Measurements from ENCODE around the gene C1orf159. TPM values are rescaled to one million over a fixed set of nuclear protein-coding genes. Genes with fewer than 3 reads are reported as not detected.
A peak's percentile ranks its signal among the peaks of the same experiment; 100 is the strongest.

The C1orf159 gene
- 49.9 and 52.4 TPM in 2 replicates for total RNA-seq (2013; cell fraction: nucleolus; rRNA removed)
- total RNA-seq (2014; rRNA removed) (12.2 and 16.8 TPM in 2 replicates), total RNA-seq (2014; rRNA removed; fragmentation: Illumina TruSeq; extraction: Trizol) (2.3 and 3.0 TPM in 2 replicates), total RNA-seq (2021) (15.5 and 18.7 TPM in 2 replicates), polyA plus RNA-seq (2011; rRNA removed) (1.9 and 5.1 TPM in 2 replicates), polyA plus RNA-seq (2014; fragmentation: Illumina TruSeq; extraction: Trizol) (0.24 and 1.3 TPM in 2 replicates), polyA plus RNA-seq (2014; fragmentation: Nextera tagmentation; extraction: Ambion mirVana) (under 1 TPM; 0.11 to 0.44 TPM), polyA plus RNA-seq (2014; rRNA removed) (23.4 TPM in 2 replicates), polyA plus RNA-seq (2016; fragmentation: Nextera tagmentation; extraction: Ambion mirVana) (10 to 100 TPM; 10.9 to 12.1 TPM), polyA minus RNA-seq (2011; rRNA and poly(A)+ RNA removed) (2.0 and 6.2 TPM in 2 replicates), Bru-seq, nascent RNA (percentile 60 among the genes with signal in this experiment), BruChase-seq, experiment 1, labeled RNA remaining after a 6-hour chase (percentile 78 among the genes with signal in this experiment), BruChase-seq, experiment 2, labeled RNA remaining after a 2-hour chase (percentile 74 among the genes with signal in this experiment)
- 3.3 TPM for polyA plus RNA-seq (2011; ENCODE audit: low read depth)
- polyA plus RNA-seq (2011; cell fraction: cytosol; rRNA removed), result 7.7 and 14.7 TPM in 2 replicates
- 75.7 and 94.5 TPM in 2 replicates for polyA plus RNA-seq (2011; cell fraction: nucleus; rRNA removed)
- polyA plus RNA-seq (2012), result 8.7 and 10.2 TPM in 2 replicates
- polyA minus RNA-seq (2011; cell fraction: cytosol; rRNA and poly(A)+ RNA removed), result 4.1 and 5.5 TPM in 2 replicates
- 12.5 and 19.2 TPM in 2 replicates for polyA minus RNA-seq (2011; cell fraction: nucleus; rRNA and poly(A)+ RNA removed)
- long read RNA-seq, experiment 1, partial matches to known transcripts, result 2 of 9 reads
- long read RNA-seq, experiment 1, other reads (novel, unspliced or antisense), result 4 of 9 reads
- long read RNA-seq, experiment 2, partial matches to known transcripts, result 0 of 5 reads
- long read RNA-seq, experiment 2, other reads (novel, unspliced or antisense), result 3 of 5 reads

- intact Hi-C loops (cut with micrococcal nuclease; ENCODE audit: unreplicated experiment), result loop anchor here (5.0 kb wide), 1 partner anchor 191 kb away; the partner anchor contains the start of genes ACAP3 and PUSL1
- Histone ChIP-seq H2AFZ (ENCODE audit: control insufficient read depth, low read depth, low read length) (peak within 1 kb of the TSS; percentile 72), H3K4me1 (ENCODE audit: control insufficient read depth, insufficient read depth, low read length) (no peaks in the 10 kb centered on the region; the same call in 1 of the 2 replicates), H3K27me3 (replicated peaks in 1 of 2; ENCODE audit: control insufficient read depth in 2 of 2, insufficient read depth in 2 of 2, low read length in 1 of 2) (peaks cover 0 to 6% of the 10 kb centered on the region in 2 experiments; a peak in 3 of 4 replicates), H3K36me3 (ENCODE audit: control insufficient read depth in 2 of 2, insufficient read depth in 2 of 2, low read length in 1 of 2) (peaks cover 0 to 2% of the 10 kb centered on the region in 2 experiments; a peak in 1 of 4 replicates), H3K9me3 (replicated peaks; ENCODE audit: control insufficient read depth, insufficient read depth, low read length) (peaks cover 11% of the 10 kb centered on the region; the same call in 2 of the 3 replicates), H3K4me3 (peak within 1 kb of the TSS; percentile 91), H3K27ac (ENCODE audit: control insufficient read depth, insufficient read depth) (no peak within 1 kb of the TSS), H4K20me1 (ENCODE audit: control insufficient read depth, insufficient read depth) (no peaks in the 10 kb centered on the region), H3K9ac (ENCODE audit: control insufficient read depth, insufficient read depth, low read length) (peak within 1 kb of the TSS; percentile 44; the same call in 1 of the 2 replicates), H3K79me2 (ENCODE audit: control insufficient read depth, insufficient read depth, low read length) (peaks cover 7% of the 10 kb centered on the region), H3K4me2 (ENCODE audit: control insufficient read depth, insufficient read depth) (peak within 1 kb of the TSS; percentile 89)
- ChIA-PET RAD21 (ENCODE audit: unreplicated experiment) (interaction anchor here (0.8 to 1.4 kb wide), 4 partner anchors 84 to 176 kb away, joined by 3 to 7 read pairs (median 4); no protein-coding TSS in a partner anchor), SMC1A (ENCODE audit: uncharacterized antibody, unreplicated experiment) (no interaction called here), CTCF (no interaction called here), POLR2A (no interaction called here)
- peak; percentile 41 for FAIRE-seq
- BruUV-seq (replicated peaks), result no TSS peak
- in situ Hi-C loops (cut with MboI), result loop anchor here (5.0 kb wide), 1 partner anchor 136 kb away; no protein-coding TSS in a partner anchor
- peak; percentile 98 for ATAC-seq
- 2% methylated on average over 64 of the region's 128 CpGs for WGBS (ENCODE audit: insufficient coverage, insufficient replicate concordance, low lambda C conversion rate, missing lambda C conversion rate)
- peak; percentile 74 for DNase-seq (ENCODE audit: low read depth, low spot score)
- TF ChIP-seq STAT3 (IDR thresholded peaks at IDR 0.05; ENCODE audit: low read depth, low read length) (no peak), ZNF687 (IDR thresholded peaks at IDR 0.05) (no peak), ZBTB33 (IDR thresholded peaks at IDR 0.05) (no peak), MYC (IDR thresholded peaks at IDR 0.05; ENCODE audit: insufficient read depth, insufficient read length, insufficient replicate concordance, low read length, severe bottlenecking) (no peak), TCF7 (IDR thresholded peaks at IDR 0.05; ENCODE audit: borderline replicate concordance) (no peak), ZBTB40 (IDR thresholded peaks at IDR 0.05; ENCODE audit: borderline replicate concordance) (peak; percentile 69)
Observed at GRCh38 chr1:1115786-1116700, at the start of gene C1orf159. Gene C1orf159, minus strand, starts transcription at chr1:1116089. Its CDS starts 24,546 bp downstream, at chr1:1091543.

Measured in GM12878 (cell line).